ENCODE results near the gene RNF31. TPM values are rescaled to one million over a fixed set of nuclear protein-coding genes. Genes with fewer than 3 reads are reported as not detected.

RNF31 gene
- total RNA-seq, 4 donors from 2014 or later = 56.7 to 258 (median 71.2) TPM

DNA sequence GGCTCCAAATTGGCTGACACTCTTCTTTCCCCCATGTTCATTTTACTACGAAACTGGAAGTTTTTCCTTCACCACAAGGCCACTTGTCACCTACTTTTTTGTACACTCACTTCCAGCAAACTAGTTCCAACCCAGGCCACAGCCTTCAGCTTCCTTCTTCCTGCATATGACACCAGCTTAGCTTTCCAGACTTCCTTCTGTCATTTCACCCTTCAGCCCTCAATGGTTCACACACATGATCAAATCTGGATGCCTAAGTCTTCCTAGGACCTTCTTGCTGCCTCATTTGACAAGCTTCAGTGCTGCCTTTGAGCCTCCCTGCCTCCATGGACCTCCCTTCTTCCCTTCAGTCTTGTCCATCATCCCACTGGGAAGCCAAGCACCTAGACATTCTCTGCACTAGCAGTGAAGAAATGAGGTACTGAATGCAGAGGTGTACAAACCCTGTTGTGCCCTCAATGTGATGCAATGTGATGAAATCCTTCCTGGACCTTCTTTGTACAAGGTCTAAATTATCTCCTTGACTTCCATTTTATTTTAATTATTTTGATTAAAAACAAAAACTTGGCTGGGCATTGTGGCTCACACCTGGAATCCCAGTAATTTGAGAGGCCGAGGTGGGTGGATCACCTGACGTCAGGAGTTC lies 20.3 kb downstream of the RNF31 start:
- H3K9me3 ChIP-seq = no peaks in the 10 kb centered on the region
- no peak overlapping the region for H3K4me3 ChIP-seq
- intact Hi-C loops (cut with DNase I; ENCODE audit: low total_unique reads) (no loop called here), in situ Hi-C loops (cut with MboI; ENCODE audit: low pct_ligation_motif_present in 1 of 4, low pct_unique_long_range_greater_than_20kb in 1 of 4, low sequenced_read_pairs in 3 of 4) (no loop called here)
- H3K4me1 ChIP-seq = peaks cover 12 to 19% (median 13%) of the 10 kb centered on the region in 4 donors
- H3K36me3 ChIP-seq = peaks cover 0 to 47% (median 15%) of the 10 kb centered on the region in 4 donors
- DNase-seq = no peak
- TF ChIP-seq EP300 (IDR thresholded peaks at IDR 0.05; ENCODE audit: low read depth) = no peak
- TF ChIP-seq POLR2A (IDR thresholded peaks at IDR 0.05) = no peak
- TF ChIP-seq, protein P1, sequence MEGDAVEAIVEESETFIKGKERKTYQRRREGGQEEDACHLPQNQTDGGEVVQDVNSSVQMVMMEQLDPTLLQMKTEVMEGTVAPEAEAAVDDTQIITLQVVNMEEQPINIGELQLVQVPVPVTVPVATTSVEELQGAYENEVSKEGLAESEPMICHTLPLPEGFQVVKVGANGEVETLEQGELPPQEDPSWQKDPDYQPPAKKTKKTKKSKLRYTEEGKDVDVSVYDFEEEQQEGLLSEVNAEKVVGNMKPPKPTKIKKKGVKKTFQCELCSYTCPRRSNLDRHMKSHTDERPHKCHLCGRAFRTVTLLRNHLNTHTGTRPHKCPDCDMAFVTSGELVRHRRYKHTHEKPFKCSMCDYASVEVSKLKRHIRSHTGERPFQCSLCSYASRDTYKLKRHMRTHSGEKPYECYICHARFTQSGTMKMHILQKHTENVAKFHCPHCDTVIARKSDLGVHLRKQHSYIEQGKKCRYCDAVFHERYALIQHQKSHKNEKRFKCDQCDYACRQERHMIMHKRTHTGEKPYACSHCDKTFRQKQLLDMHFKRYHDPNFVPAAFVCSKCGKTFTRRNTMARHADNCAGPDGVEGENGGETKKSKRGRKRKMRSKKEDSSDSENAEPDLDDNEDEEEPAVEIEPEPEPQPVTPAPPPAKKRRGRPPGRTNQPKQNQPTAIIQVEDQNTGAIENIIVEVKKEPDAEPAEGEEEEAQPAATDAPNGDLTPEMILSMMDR (IDR thresholded peaks at IDR 0.05) = no peak
- no peak for TF ChIP-seq POLR2AphosphoS5 (IDR thresholded peaks at IDR 0.05)
- 86 to 95% methylated on average over 2 to 3 of the region's 3 CpGs for WGBS, 2 donors (ENCODE audit: low coverage in 1 of 2)
- no peaks in the 10 kb centered on the region for H3K27me3 ChIP-seq
- H3K27ac ChIP-seq = no peak overlapping the region

DNA sequence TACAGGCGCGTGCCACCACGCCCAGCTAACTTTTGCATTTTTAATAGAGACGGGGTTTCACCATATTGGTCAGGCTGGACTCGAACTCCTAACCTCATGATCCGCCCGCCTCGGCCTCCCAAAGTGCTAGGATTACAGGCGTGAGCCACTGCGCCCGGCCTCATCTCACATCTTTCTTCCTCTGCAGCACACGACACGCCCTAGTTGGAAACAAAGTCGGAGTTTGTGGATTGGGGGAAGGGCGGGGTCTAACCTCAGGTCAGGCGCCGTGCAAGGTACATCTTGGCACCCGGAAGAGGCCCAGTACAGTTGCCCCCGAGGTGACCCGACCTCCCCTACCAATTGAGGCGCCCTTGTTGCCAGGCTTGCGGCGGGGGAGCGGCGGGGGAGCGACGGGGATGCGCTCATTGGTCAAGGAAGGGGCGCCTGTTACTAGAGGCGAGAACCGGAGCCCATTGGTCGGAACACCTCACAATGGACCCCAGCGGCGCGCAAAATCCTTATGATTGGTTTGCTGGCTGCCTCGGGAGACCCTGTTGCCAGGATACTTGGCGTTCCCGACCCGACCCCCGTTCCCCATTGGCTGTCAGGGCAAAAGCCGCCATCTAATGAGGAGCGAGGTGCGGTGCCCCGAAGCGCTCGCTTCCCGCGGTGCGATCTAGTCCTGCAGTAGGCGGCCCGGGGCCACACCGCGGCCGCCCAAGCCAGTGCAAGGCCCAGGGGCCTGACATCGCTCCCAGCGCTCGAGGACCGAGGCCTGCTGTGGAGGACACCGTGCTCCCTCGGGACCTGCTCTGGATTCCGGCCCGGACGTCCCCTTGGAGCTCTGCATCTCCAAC lies 24.3 kb downstream of the RNF31 start, which contains the start of gene REC8:
Gene REC8, plus strand, starts transcription at position 659 of the 839 bp plus-strand sequence. CDS start 473 bp downstream, outside the sequence.
- peak in 1 of 3 donors; percentile 21 for TF ChIP-seq POLR2AphosphoS5 (IDR thresholded peaks at IDR 0.05)
- TF ChIP-seq, protein P1 (IDR thresholded peaks at IDR 0.05) = no peak
- peak; percentile 10 for TF ChIP-seq POLR2A (IDR thresholded peaks at IDR 0.05)
- no peak for TF ChIP-seq EP300 (IDR thresholded peaks at IDR 0.05; ENCODE audit: low read depth)
- intact Hi-C loops (cut with DNase I; ENCODE audit: low total_unique reads) = no loop called here
- peak; percentile 74 for DNase-seq
- Histone ChIP-seq H3K4me3 (peak within 1 kb of the TSS in 2 of 4 donors; percentile 26 to 41), H3K27ac (peak within 1 kb of the TSS; percentile 6 to 70 (median 44)), H3K27me3 (no peaks in the 10 kb centered on the region), H3K9me3 (no peaks in the 10 kb centered on the region), H3K4me1 (peaks cover 0 to 7% (median 4%) of the 10 kb centered on the region in 4 donors), H3K36me3 (peaks cover 0 to 19% (median under 1%) of the 10 kb centered on the region in 4 donors)
- WGBS, 2 donors (ENCODE audit: low coverage in 1 of 2) = 40 to 52% methylated on average over 3 to 58 of the region's 63 CpGs
- in situ Hi-C loops (cut with MboI; ENCODE audit: low pct_ligation_motif_present in 1 of 4, low pct_unique_long_range_greater_than_20kb in 1 of 4, low sequenced_read_pairs in 3 of 4) = no loop called here

DNA sequence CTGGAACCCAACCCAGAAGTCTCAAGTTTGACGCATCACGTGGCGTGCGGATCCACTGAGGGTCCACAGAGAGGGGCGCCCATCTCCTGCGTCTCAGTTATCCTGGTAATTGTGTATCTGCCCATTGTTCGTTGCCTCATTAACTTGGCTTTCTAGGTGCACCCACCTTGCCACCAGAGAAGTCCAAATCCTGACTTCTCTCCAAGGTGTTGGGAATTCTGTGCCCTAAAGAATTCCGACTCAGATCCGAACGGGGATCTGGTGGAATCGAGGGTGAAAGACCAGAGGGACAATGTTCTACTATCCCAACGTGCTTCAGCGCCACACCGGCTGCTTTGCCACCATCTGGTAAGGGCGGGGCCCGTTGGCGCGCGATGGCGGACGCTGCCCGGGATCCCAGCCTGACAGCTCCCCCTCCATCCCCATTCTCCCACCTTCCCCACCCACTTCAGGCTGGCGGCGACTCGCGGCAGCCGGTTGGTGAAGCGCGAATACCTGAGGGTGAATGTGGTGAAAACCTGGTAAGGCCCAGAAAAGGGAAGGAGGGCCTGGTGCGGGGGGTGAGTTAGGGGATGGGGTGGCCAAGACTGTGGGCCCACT lies 25.1 kb downstream of the RNF31 start:
- Histone ChIP-seq H3K27me3 (no peaks in the 10 kb centered on the region), H3K36me3 (peaks cover 0 to 16% (median 3%) of the 10 kb centered on the region in 4 donors), H3K27ac (peak overlapping the region in 3 of 4 donors; percentile 30 to 70 (median 57)), H3K9me3 (no peaks in the 10 kb centered on the region), H3K4me1 (peaks cover 0 to 7% (median 4%) of the 10 kb centered on the region in 4 donors), H3K4me3 (peak overlapping the region in 2 of 4 donors; percentile 26 to 41)
- TF ChIP-seq, protein P1 (IDR thresholded peaks at IDR 0.05) = no peak
- no peak for TF ChIP-seq POLR2AphosphoS5 (IDR thresholded peaks at IDR 0.05)
- TF ChIP-seq EP300 (IDR thresholded peaks at IDR 0.05; ENCODE audit: low read depth) = no peak
- TF ChIP-seq POLR2A (IDR thresholded peaks at IDR 0.05) = no peak
- WGBS, 2 donors (ENCODE audit: low coverage in 1 of 2) = 52% methylated on average over 30 of the region's 30 CpGs; no CpG with 5 or more reads in 1 of the 2 donors
- no peak for DNase-seq
- in situ Hi-C loops (cut with MboI; ENCODE audit: low pct_ligation_motif_present in 1 of 4, low pct_unique_long_range_greater_than_20kb in 1 of 4, low sequenced_read_pairs in 3 of 4) = no loop called here
- intact Hi-C loops (cut with DNase I; ENCODE audit: low total_unique reads) = no loop called here

DNA sequence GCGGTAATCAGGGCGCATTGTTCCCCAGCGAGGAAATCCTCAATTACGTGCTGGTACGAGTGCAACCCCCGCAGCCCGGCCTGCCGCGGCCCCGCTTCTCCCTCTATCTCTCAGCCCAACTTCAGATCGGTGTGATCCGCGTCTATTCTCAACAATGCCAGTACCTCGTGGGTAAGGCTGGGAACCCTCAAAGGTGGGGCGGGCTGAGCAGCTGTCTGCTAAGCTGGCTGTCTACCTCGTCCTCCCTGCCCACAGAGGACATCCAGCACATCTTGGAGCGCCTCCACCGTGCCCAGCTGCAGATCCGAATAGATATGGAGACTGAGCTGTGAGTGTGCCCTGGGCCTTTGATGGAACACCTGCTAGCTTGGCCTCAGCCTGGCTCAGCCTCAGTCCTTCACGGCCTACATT lies 25.6 kb downstream of the RNF31 start:
- peak overlapping the region in 1 of 4 donors; percentile 70 for H3K27ac ChIP-seq
- H3K4me3 ChIP-seq = no peak overlapping the region
- intact Hi-C loops (cut with DNase I; ENCODE audit: low total_unique reads) (no loop called here), in situ Hi-C loops (cut with MboI; ENCODE audit: low pct_ligation_motif_present in 1 of 4, low pct_unique_long_range_greater_than_20kb in 1 of 4, low sequenced_read_pairs in 3 of 4) (no loop called here)
- H3K27me3 ChIP-seq = no peaks in the 10 kb centered on the region
- H3K4me1 ChIP-seq = peaks cover 0 to 7% (median 4%) of the 10 kb centered on the region in 4 donors
- H3K36me3 ChIP-seq = peaks cover 0 to 13% (median 3%) of the 10 kb centered on the region in 4 donors
- TF ChIP-seq EP300 (IDR thresholded peaks at IDR 0.05; ENCODE audit: low read depth) (no peak), POLR2A (IDR thresholded peaks at IDR 0.05) (no peak)
- H3K9me3 ChIP-seq = no peaks in the 10 kb centered on the region
- no peak for DNase-seq
- WGBS, 2 donors (ENCODE audit: low coverage in 1 of 2) = 92 to 95% methylated on average over 14 to 20 of the region's 20 CpGs

All from transverse colon (tissue), 4 donors.